HEK293T (cell line): ENCODE measurements around the gene CLDN8.

Experiments
- BHLHE40 ChIP-seq: fragments of 450-650 bp; IDR thresholded peaks from 2 replicates; pipeline ENCODE4 v1.6.1; 2016; ENCODE audit warnings: mild to moderate bottlenecking, moderate library complexity, borderline replicate concordance
- ELF4 ChIP-seq: fragments of 450-650 bp; IDR thresholded peaks from 2 replicates; pipeline ENCODE4 v1.6.1; 2017; ENCODE audit warnings: antibody characterized with exemption
- FOXK2 ChIP-seq: fragments of 450-650 bp; IDR thresholded peaks from 2 replicates; pipeline ENCODE4 v1.6.1; 2016; ENCODE audit warnings: mild to moderate bottlenecking
- FOXM1 ChIP-seq: fragments of 450-650 bp; IDR thresholded peaks from 2 replicates; pipeline ENCODE4 v1.6.1; 2017; ENCODE audit warnings: mild to moderate bottlenecking, borderline replicate concordance
- HDGF ChIP-seq: fragments of 450-650 bp; IDR thresholded peaks from 2 replicates; pipeline ENCODE4 v1.6.1; 2017; ENCODE audit warnings: antibody characterized with exemption, borderline replicate concordance
- PKNOX1 ChIP-seq: fragments of 450-650 bp; IDR thresholded peaks from 2 replicates; pipeline ENCODE4 v1.6.1; 2016
- SUZ12 ChIP-seq: fragments of 450-650 bp; IDR thresholded peaks from 2 replicates; pipeline ENCODE4 v1.6.1; 2016; ENCODE audit warnings: mild to moderate bottlenecking
- ZNF384 ChIP-seq: fragments of 450-650 bp; IDR thresholded peaks from 2 replicates; pipeline ENCODE4 v1.6.1; 2016

GRCh38 chr21:30234050-30234449, 18.2 kb upstream of the CLDN8 start:
- TF ChIP-seq PKNOX1 (no peak), BHLHE40 (no peak), FOXK2 (no peak), FOXM1 (no peak), ZNF384 (no peak), SUZ12 (no peak), HDGF (no peak), ELF4 (no peak)
